Mesenchymal stem cell (in vitro differentiated cells and primary cell): ENCODE measurements around the gene CTNNA3.

Experiments used
- DNase-seq: peaks from one replicate; pipeline ENCODE4 v3.0.0-alpha.2; 2013
- H2AFZ ChIP-seq: one replicate; pipeline ENCODE4 v1.6.1; 2013; ENCODE audit warnings: low read depth, mild to moderate bottlenecking, control low read depth, inconsistent platforms, low read length, moderate library complexity
- H2AK5ac ChIP-seq: 2 replicates; pipeline ENCODE4 v1.6.1; 2013; ENCODE audit warnings: low read length, moderate library complexity, mild to moderate bottlenecking, inconsistent platforms; ENCODE audit not compliant: severe bottlenecking
- H2BK120ac ChIP-seq: one replicate; pipeline ENCODE4 v1.6.1; 2013; ENCODE audit warnings: low read depth, mild to moderate bottlenecking, inconsistent platforms, low read length, moderate library complexity
- H2BK12ac ChIP-seq, 2 experiments: one replicate each; pipeline ENCODE4 v1.6.1; 2013; ENCODE audit warnings: inconsistent platforms in 2 of 2, low read length in 2 of 2, mild to moderate bottlenecking in 2 of 2, moderate library complexity in 2 of 2, control low read depth in 1 of 2
- H2BK15ac ChIP-seq: one replicate; pipeline ENCODE4 v1.6.1; 2013; ENCODE audit warnings: mild to moderate bottlenecking, low read depth, inconsistent platforms; ENCODE audit not compliant: poor library complexity, severe bottlenecking
- H2BK5ac ChIP-seq: 2 replicates; pipeline ENCODE4 v1.6.1; 2013; ENCODE audit warnings: low read depth, mild to moderate bottlenecking, low read length, control low read depth, inconsistent platforms; ENCODE audit not compliant: poor library complexity, severe bottlenecking
- H3K14ac ChIP-seq, 2 experiments: one replicate each; pipeline ENCODE4 v1.6.1; 2013; ENCODE audit warnings: inconsistent platforms in 2 of 2, low read length in 2 of 2, control low read depth in 1 of 2, mild to moderate bottlenecking in 1 of 2, moderate library complexity in 1 of 2
- H3K18ac ChIP-seq, 2 experiments: one replicate each; pipeline ENCODE4 v1.6.1; 2013; ENCODE audit warnings: inconsistent platforms in 2 of 2, low read length in 2 of 2, control low read depth in 1 of 2, low read depth in 1 of 2, mild to moderate bottlenecking in 1 of 2
- H3K23ac ChIP-seq, 2 experiments: one replicate each; pipeline ENCODE4 v1.6.1; 2013; ENCODE audit warnings: inconsistent platforms in 2 of 2, low read length in 2 of 2, mild to moderate bottlenecking in 2 of 2, moderate library complexity in 2 of 2, control low read depth in 1 of 2
- H3K27ac ChIP-seq: 2 replicates; pipeline ENCODE4 v1.5.1; 2013; ENCODE audit warnings: mild to moderate bottlenecking, moderate library complexity, low read length, control low read depth, inconsistent platforms; ENCODE audit not compliant: poor library complexity, severe bottlenecking
- H3K27me3 ChIP-seq, 2 experiments: 2 replicates each; pipeline versions ENCODE4 v1.6.1 to v1.7.0; 2013; ENCODE audit warnings: low read length in 2 of 2, mild to moderate bottlenecking in 2 of 2, moderate library complexity in 2 of 2, control low read depth in 1 of 2, inconsistent platforms in 1 of 2; ENCODE audit not compliant: control insufficient read depth in 1 of 2, insufficient read depth in 1 of 2
- H3K36me3 ChIP-seq, 2 experiments: 2 replicates each; pipeline versions ENCODE4 v1.6.1 to v1.7.0; 2013; ENCODE audit warnings: low read length in 2 of 2, control low read depth in 1 of 2, inconsistent platforms in 1 of 2, low read depth in 1 of 2, mild to moderate bottlenecking in 1 of 2; ENCODE audit not compliant: insufficient read depth in 2 of 2, control insufficient read depth in 1 of 2
- H3K4ac ChIP-seq, 2 experiments: one replicate each; pipeline ENCODE4 v1.6.1; 2013; ENCODE audit warnings: inconsistent platforms in 2 of 2, low read length in 2 of 2, mild to moderate bottlenecking in 2 of 2, moderate library complexity in 2 of 2, control low read depth in 1 of 2, low read depth in 1 of 2
- H3K4me1 ChIP-seq: 2 replicates; pipeline ENCODE4 v1.6.1; 2013; ENCODE audit warnings: low read depth, low read length, control low read depth; ENCODE audit not compliant: control insufficient read depth, insufficient read depth
- H3K4me2 ChIP-seq: 2 replicates; pipeline ENCODE4 v1.6.1; 2013; ENCODE audit warnings: low read length, mild to moderate bottlenecking, inconsistent platforms; ENCODE audit not compliant: poor library complexity, severe bottlenecking
- H3K4me3 ChIP-seq, 2 experiments: 2 replicates each; pipeline versions ENCODE4 v1.5.1 to v1.7.0; 2013; ENCODE audit warnings: low read length in 2 of 2, mild to moderate bottlenecking in 2 of 2, control low read depth in 1 of 2, low read depth in 1 of 2; ENCODE audit not compliant: insufficient read depth in 1 of 2
- H3K79me1 ChIP-seq: replicated peaks from 2 replicates; pipeline ENCODE4 v1.6.1; 2013; ENCODE audit warnings: mild to moderate bottlenecking, control low read depth, low read length, inconsistent platforms; ENCODE audit not compliant: poor library complexity, severe bottlenecking
- H3K9ac ChIP-seq: 2 replicates; pipeline ENCODE4 v1.7.0; 2013; ENCODE audit warnings: mild to moderate bottlenecking, low read length, moderate library complexity
- H3K9me3 ChIP-seq: 2 replicates; pipeline ENCODE4 v1.7.0; 2013; ENCODE audit warnings: mild to moderate bottlenecking, low read length; ENCODE audit not compliant: control insufficient read depth
- H4K8ac ChIP-seq: one replicate; pipeline ENCODE4 v1.6.1; 2013; ENCODE audit warnings: inconsistent platforms, mild to moderate bottlenecking, low read length, moderate library complexity
- H4K91ac ChIP-seq: one replicate; pipeline ENCODE4 v1.6.1; 2013; ENCODE audit warnings: mild to moderate bottlenecking, low read length, inconsistent platforms
- WGBS: methylation state at CpG from one replicate; pipeline ENCODE4 v1.1.7; 2013; ENCODE audit warnings: mixed read lengths; 5-methylcytosine and 5-hydroxymethylcytosine counted together

The CTNNA3 gene

GRCh38 chr10:66684581-66684980 is 1011.4 kb downstream of the CTNNA3 start:
- Histone ChIP-seq H2BK120ac (no peak overlapping the region), H3K79me1 (no peaks in the 10 kb centered on the region), H3K4me1 (no peaks in the 10 kb centered on the region), H3K9me3 (no peaks in the 10 kb centered on the region), H2AK5ac (no peak overlapping the region), H2BK15ac (no peak overlapping the region), H3K9ac (no peak overlapping the region), H2BK12ac (no peak overlapping the region), H3K14ac (no peak overlapping the region), H4K8ac (no peak overlapping the region), H3K18ac (no peak overlapping the region), H2BK5ac (no peak overlapping the region), H3K36me3 (no peaks in the 10 kb centered on the region), H3K4me3 (no peak overlapping the region), H3K4me2 (no peak overlapping the region), H3K27me3 (no peaks in the 10 kb centered on the region), H3K27ac (no peak overlapping the region), H3K23ac (no peak overlapping the region), H4K91ac (no peak overlapping the region), H3K4ac (no peak overlapping the region), H2AFZ (no peak overlapping the region)
- WGBS, result 83% methylated on average over 2 of the region's 3 CpGs
- no peak for DNase-seq

GRCh38 chr10:66680886-66681285 is 1015.1 kb downstream of the CTNNA3 start:
- Histone ChIP-seq H4K8ac (no peak overlapping the region), H3K36me3 (no peaks in the 10 kb centered on the region), H3K4me2 (no peak overlapping the region), H3K4ac (no peak overlapping the region), H3K18ac (no peak overlapping the region), H3K27ac (no peak overlapping the region), H3K4me3 (no peak overlapping the region), H3K9ac (no peak overlapping the region), H3K79me1 (no peaks in the 10 kb centered on the region), H3K14ac (no peak overlapping the region), H3K9me3 (no peaks in the 10 kb centered on the region), H4K91ac (no peak overlapping the region), H3K27me3 (no peaks in the 10 kb centered on the region), H2AFZ (no peak overlapping the region), H2BK12ac (no peak overlapping the region), H2AK5ac (no peak overlapping the region), H3K23ac (no peak overlapping the region), H3K4me1 (no peaks in the 10 kb centered on the region), H2BK120ac (no peak overlapping the region), H2BK15ac (no peak overlapping the region), H2BK5ac (no peak overlapping the region)
- 100% methylated on average over 1 of the region's 1 CpG for WGBS
- DNase-seq, result no peak

GRCh38 chr10:66678521-66678920 is 1017.5 kb downstream of the CTNNA3 start:
- no peaks in the 10 kb centered on the region for H3K36me3 ChIP-seq
- H3K9me3 ChIP-seq, result no peaks in the 10 kb centered on the region
- DNase-seq, result no peak
- H3K18ac ChIP-seq, result no peak overlapping the region
- H3K4me2 ChIP-seq, result no peak overlapping the region
- no peak overlapping the region for H2BK120ac ChIP-seq
- no peak overlapping the region for H3K9ac ChIP-seq
- H3K79me1 ChIP-seq, result no peaks in the 10 kb centered on the region
- no peak overlapping the region for H4K91ac ChIP-seq
- H3K27ac ChIP-seq, result no peak overlapping the region
- H2BK12ac ChIP-seq, result no peak overlapping the region
- no peak overlapping the region for H4K8ac ChIP-seq
- H3K4me3 ChIP-seq, result no peak overlapping the region
- no peak overlapping the region for H3K14ac ChIP-seq
- 83% methylated on average over 3 of the region's 3 CpGs for WGBS
- no peak overlapping the region for H2BK15ac ChIP-seq
- no peak overlapping the region for H3K4ac ChIP-seq
- H3K27me3 ChIP-seq, result no peaks in the 10 kb centered on the region
- H3K23ac ChIP-seq, result no peak overlapping the region
- H3K4me1 ChIP-seq, result no peaks in the 10 kb centered on the region
- H2AFZ ChIP-seq, result no peak overlapping the region
- no peak overlapping the region for H2AK5ac ChIP-seq
- H2BK5ac ChIP-seq, result no peak overlapping the region

- Histone ChIP-seq H3K9ac (no peak overlapping the region), H4K91ac (no peak overlapping the region), H3K4me1 (no peaks in the 10 kb centered on the region), H3K23ac (no peak overlapping the region), H3K18ac (no peak overlapping the region), H4K8ac (no peak overlapping the region), H3K14ac (no peak overlapping the region), H2AFZ (no peak overlapping the region), H3K4me2 (no peak overlapping the region), H2BK120ac (no peak overlapping the region), H2AK5ac (no peak overlapping the region), H2BK12ac (no peak overlapping the region), H3K4ac (no peak overlapping the region), H3K27ac (no peak overlapping the region), H3K27me3 (no peaks in the 10 kb centered on the region), H2BK5ac (no peak overlapping the region), H2BK15ac (no peak overlapping the region), H3K36me3 (no peaks in the 10 kb centered on the region), H3K9me3 (no peaks in the 10 kb centered on the region), H3K79me1 (no peaks in the 10 kb centered on the region), H3K4me3 (no peak overlapping the region)
- no CpG with 5 or more reads among the region's 2 CpGs for WGBS
- no peak for DNase-seq
Measured at GRCh38 chr10:66673071-66673470, 1022.9 kb downstream of the CTNNA3 start.
